C4-2B (cell line): ENCODE data around the gene OMG.

ENCODE experiments used
- ZFX ChIP-seq: fragments of 450-650 bp; IDR thresholded peaks from 2 replicates; pipeline ENCODE4 v1.6.1; 2017
- TF ChIP-seq, protein P1 (sequence below): fragments of 450-650 bp; conservative IDR thresholded peaks from 2 replicates; pipeline ENCODE4 v1.5.1; 2017; ENCODE audit warnings: mild to moderate bottlenecking

DNA sequence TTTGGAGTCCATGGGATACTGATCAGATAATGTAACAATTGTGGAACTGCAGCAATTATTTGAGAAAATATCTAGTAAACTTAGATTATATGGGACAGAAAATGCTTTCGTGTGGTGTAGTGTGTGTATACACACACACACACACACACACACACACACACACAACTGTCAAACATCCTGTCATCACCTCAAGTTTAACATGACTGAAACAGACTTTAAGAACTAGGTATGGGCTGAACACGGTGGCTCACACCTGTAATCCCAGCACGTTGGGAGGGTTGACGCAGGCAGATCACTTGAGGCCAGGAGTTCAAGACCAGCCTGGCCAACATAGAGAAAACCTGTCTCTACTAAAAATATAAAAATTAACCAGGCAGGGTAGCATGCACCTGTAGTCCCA, 24.9 kb upstream of the OMG start:
- TF ChIP-seq, protein P1, sequence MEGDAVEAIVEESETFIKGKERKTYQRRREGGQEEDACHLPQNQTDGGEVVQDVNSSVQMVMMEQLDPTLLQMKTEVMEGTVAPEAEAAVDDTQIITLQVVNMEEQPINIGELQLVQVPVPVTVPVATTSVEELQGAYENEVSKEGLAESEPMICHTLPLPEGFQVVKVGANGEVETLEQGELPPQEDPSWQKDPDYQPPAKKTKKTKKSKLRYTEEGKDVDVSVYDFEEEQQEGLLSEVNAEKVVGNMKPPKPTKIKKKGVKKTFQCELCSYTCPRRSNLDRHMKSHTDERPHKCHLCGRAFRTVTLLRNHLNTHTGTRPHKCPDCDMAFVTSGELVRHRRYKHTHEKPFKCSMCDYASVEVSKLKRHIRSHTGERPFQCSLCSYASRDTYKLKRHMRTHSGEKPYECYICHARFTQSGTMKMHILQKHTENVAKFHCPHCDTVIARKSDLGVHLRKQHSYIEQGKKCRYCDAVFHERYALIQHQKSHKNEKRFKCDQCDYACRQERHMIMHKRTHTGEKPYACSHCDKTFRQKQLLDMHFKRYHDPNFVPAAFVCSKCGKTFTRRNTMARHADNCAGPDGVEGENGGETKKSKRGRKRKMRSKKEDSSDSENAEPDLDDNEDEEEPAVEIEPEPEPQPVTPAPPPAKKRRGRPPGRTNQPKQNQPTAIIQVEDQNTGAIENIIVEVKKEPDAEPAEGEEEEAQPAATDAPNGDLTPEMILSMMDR, result no peak
- no peak for TF ChIP-seq ZFX
